HEK293 (cell line): Measurements from ENCODE around the gene GLIS1.

Experiments used
- EGR2 ChIP-seq: fragments of 450-650 bp; formaldehyde crosslinking; IDR thresholded peaks from 2 replicates; pipeline ENCODE4 v1.5.1; 2016; ENCODE audit warnings: low read depth, missing biosample characterization, missing genetic modification characterization
- GFI1B ChIP-seq: fragments of 450-650 bp; formaldehyde crosslinking; IDR thresholded peaks from 2 replicates; pipeline ENCODE4 v1.5.1; 2016; ENCODE audit warnings: missing biosample characterization, missing genetic modification characterization
- KLF8 ChIP-seq: fragments of 450-650 bp; formaldehyde crosslinking; IDR thresholded peaks from 2 replicates; pipeline ENCODE4 v1.5.1; 2016; ENCODE audit warnings: missing biosample characterization, missing genetic modification characterization
- MYNN ChIP-seq: fragments of 450-650 bp; formaldehyde crosslinking; IDR thresholded peaks from 2 replicates; pipeline ENCODE4 v1.5.1; 2016; ENCODE audit warnings: missing biosample characterization, missing genetic modification characterization, borderline replicate concordance
- ZBTB48 ChIP-seq: fragments of 450-650 bp; formaldehyde crosslinking; IDR thresholded peaks from 2 replicates; pipeline ENCODE4 v1.5.1; 2016; ENCODE audit warnings: missing biosample characterization, missing genetic modification characterization
- ZNF121 ChIP-seq: fragments of 450-650 bp; formaldehyde crosslinking; IDR thresholded peaks from 2 replicates; pipeline ENCODE4 v1.5.1; 2016; ENCODE audit warnings: missing biosample characterization, missing genetic modification characterization
- ZNF184 ChIP-seq: fragments of 450-650 bp; IDR thresholded peaks from 2 replicates; pipeline ENCODE4 v1.5.1; 2018; ENCODE audit warnings: missing biosample characterization, mild to moderate bottlenecking, missing genetic modification characterization
- ZNF19 ChIP-seq: fragments of 450-650 bp; formaldehyde crosslinking; IDR thresholded peaks from 2 replicates; pipeline ENCODE4; 2016; ENCODE audit warnings: missing biosample characterization, missing genetic modification characterization, low read depth
- ZNF768 ChIP-seq: fragments of 450-650 bp; formaldehyde crosslinking; IDR thresholded peaks from 2 replicates; pipeline ENCODE4 v1.5.1; 2018; ENCODE audit warnings: missing biosample characterization, mild to moderate bottlenecking, missing genetic modification characterization
- ZNF785 ChIP-seq: fragments of 450-650 bp; formaldehyde crosslinking; IDR thresholded peaks from 2 replicates; pipeline ENCODE4 v1.5.1; 2016; ENCODE audit warnings: missing biosample characterization, missing genetic modification characterization
- TF ChIP-seq, protein P1 (sequence below): sonication (generic); formaldehyde crosslinking; IDR thresholded peaks from 2 replicates; pipeline ENCODE4 v1.8.1; 2022; ENCODE audit warnings: mild to moderate bottlenecking, moderate library complexity, missing genetic modification reagents
- TF ChIP-seq, protein P2 (sequence below): fragments of 450-650 bp; formaldehyde crosslinking; IDR thresholded peaks from 2 replicates; pipeline ENCODE4 v1.5.1; 2016; ENCODE audit warnings: missing biosample characterization, missing genetic modification characterization
- TF ChIP-seq, protein P3 (sequence below): fragments of 450-650 bp; formaldehyde crosslinking; IDR thresholded peaks from 2 replicates; pipeline ENCODE4; 2016; ENCODE audit warnings: missing biosample characterization, missing genetic modification characterization

- TF ChIP-seq MYNN (tag by site-specific recombination) (no peak), ZBTB48 (tag by site-specific recombination) (no peak), ZNF768 (tag by site-specific recombination) (no peak), ZNF19 (no peak), ZNF785 (tag by site-specific recombination) (no peak), EGR2 (tag by site-specific recombination) (no peak), GFI1B (tag by site-specific recombination) (no peak), KLF8 (tag by site-specific recombination) (no peak), ZNF184 (tag by site-specific recombination) (no peak), ZNF121 (tag by site-specific recombination) (no peak)
- TF ChIP-seq, protein P1, sequence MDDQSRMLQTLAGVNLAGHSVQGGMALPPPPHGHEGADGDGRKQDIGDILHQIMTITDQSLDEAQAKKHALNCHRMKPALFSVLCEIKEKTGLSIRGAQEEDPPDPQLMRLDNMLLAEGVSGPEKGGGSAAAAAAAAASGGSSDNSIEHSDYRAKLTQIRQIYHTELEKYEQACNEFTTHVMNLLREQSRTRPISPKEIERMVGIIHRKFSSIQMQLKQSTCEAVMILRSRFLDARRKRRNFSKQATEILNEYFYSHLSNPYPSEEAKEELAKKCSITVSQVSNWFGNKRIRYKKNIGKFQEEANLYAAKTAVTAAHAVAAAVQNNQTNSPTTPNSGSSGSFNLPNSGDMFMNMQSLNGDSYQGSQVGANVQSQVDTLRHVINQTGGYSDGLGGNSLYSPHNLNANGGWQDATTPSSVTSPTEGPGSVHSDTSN, result no peak
- TF ChIP-seq, protein P2, sequence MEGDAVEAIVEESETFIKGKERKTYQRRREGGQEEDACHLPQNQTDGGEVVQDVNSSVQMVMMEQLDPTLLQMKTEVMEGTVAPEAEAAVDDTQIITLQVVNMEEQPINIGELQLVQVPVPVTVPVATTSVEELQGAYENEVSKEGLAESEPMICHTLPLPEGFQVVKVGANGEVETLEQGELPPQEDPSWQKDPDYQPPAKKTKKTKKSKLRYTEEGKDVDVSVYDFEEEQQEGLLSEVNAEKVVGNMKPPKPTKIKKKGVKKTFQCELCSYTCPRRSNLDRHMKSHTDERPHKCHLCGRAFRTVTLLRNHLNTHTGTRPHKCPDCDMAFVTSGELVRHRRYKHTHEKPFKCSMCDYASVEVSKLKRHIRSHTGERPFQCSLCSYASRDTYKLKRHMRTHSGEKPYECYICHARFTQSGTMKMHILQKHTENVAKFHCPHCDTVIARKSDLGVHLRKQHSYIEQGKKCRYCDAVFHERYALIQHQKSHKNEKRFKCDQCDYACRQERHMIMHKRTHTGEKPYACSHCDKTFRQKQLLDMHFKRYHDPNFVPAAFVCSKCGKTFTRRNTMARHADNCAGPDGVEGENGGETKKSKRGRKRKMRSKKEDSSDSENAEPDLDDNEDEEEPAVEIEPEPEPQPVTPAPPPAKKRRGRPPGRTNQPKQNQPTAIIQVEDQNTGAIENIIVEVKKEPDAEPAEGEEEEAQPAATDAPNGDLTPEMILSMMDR (tag by site-specific recombination), result no peak
- TF ChIP-seq, protein P3, sequence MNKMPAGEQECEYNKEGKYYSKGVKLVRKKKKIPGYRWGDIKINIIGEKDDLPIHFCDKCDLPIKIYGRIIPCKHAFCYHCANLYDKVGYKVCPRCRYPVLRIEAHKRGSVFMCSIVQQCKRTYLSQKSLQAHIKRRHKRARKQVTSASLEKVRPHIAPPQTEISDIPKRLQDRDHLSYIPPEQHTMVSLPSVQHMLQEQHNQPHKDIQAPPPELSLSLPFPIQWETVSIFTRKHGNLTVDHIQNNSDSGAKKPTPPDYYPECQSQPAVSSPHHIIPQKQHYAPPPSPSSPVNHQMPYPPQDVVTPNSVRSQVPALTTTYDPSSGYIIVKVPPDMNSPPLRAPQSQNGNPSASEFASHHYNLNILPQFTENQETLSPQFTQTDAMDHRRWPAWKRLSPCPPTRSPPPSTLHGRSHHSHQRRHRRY (tag by site-specific recombination), result no peak
Measured at GRCh38 chr1:53462193-53462592, 276.8 kb downstream of the GLIS1 start.
